ENCODE measurements around the gene ROM1.
A peak's percentile ranks its signal among the peaks of the same experiment; 100 is the strongest.
"Not testable (repeated sequence)": the region's sequence is repeated elsewhere in the genome, so short reads cannot be mapped to it uniquely, and the experiment has no call there.

The ROM1 gene

GRCh38 chr11:62616957-62617356 lies 3.9 kb downstream of the ROM1 start:
- not testable (repeated sequence) for H2AK5ac ChIP-seq (ENCODE audit: low read length); H3K9me3 ChIP-seq (ENCODE audit: insufficient read depth, low read depth, low read length); H3K27ac ChIP-seq (ENCODE audit: low read depth, low read length); H3K79me2 ChIP-seq (ENCODE audit: control insufficient read depth, insufficient read depth, low read length, poor library complexity); H3K4me2 ChIP-seq (ENCODE audit: low read length); H2AFZ ChIP-seq (ENCODE audit: insufficient read depth, low read length, poor library complexity); H3K23ac ChIP-seq (ENCODE audit: low read length); H2BK120ac ChIP-seq (ENCODE audit: insufficient read depth, low read length, poor library complexity); H4K8ac ChIP-seq (ENCODE audit: low read depth, low read length); H3K9ac ChIP-seq (ENCODE audit: low read length); DNase-seq; H4K91ac ChIP-seq (ENCODE audit: low read depth, low read length); H2BK5ac ChIP-seq (ENCODE audit: low read depth, low read length, poor library complexity); H3K27me3 ChIP-seq (ENCODE audit: insufficient read depth, low read length); H4K12ac ChIP-seq (ENCODE audit: low read depth, low read length); H3K4ac ChIP-seq (ENCODE audit: low read depth, low read length); H3K4me3 ChIP-seq (ENCODE audit: low read depth, low read length); H3K14ac ChIP-seq (ENCODE audit: low read length); H2BK12ac ChIP-seq (ENCODE audit: low read length); H3K18ac ChIP-seq (ENCODE audit: low read length)
- Histone ChIP-seq H3K79me1 (ENCODE audit: low read length) (peaks cover 12% of the 10 kb centered on the region), H3K4me1 (ENCODE audit: control insufficient read depth in 1 of 2, insufficient read depth in 2 of 2, low read length in 2 of 2) (peaks cover 7 to 11% of the 10 kb centered on the region in 2 experiments), H3K36me3 (ENCODE audit: control insufficient read depth in 1 of 2, insufficient read depth in 2 of 2, low read length in 2 of 2) (peaks cover 20% of the 10 kb centered on the region in 2 experiments)
- WGBS (ENCODE audit: extremely low coverage, insufficient coverage, insufficient read length), result no CpG with 5 or more reads among the region's 14 CpGs

- Histone ChIP-seq H3K79me1 (ENCODE audit: low read length) (peaks cover 3% of the 10 kb centered on the region), H2AFZ (ENCODE audit: insufficient read depth, low read length, poor library complexity) (peak overlapping the region; percentile 17), H3K14ac (ENCODE audit: low read length) (peak overlapping the region; percentile 60), H3K36me3 (ENCODE audit: control insufficient read depth in 1 of 2, insufficient read depth in 2 of 2, low read length in 2 of 2) (peaks cover 24 to 26% of the 10 kb centered on the region in 2 experiments), H3K4me1 (ENCODE audit: control insufficient read depth in 1 of 2, insufficient read depth in 2 of 2, low read length in 2 of 2) (peaks cover 3 to 7% of the 10 kb centered on the region in 2 experiments), H2BK12ac (ENCODE audit: low read length) (no peak overlapping the region), H3K27ac (ENCODE audit: low read depth, low read length) (peak overlapping the region; percentile 74), H2BK120ac (ENCODE audit: insufficient read depth, low read length, poor library complexity) (no peak overlapping the region), H4K91ac (ENCODE audit: low read depth, low read length) (peak overlapping the region; percentile 58), H2AK5ac (ENCODE audit: low read length) (peak overlapping the region; percentile 31), H3K18ac (ENCODE audit: low read length) (peak overlapping the region; percentile 28), H3K27me3 (ENCODE audit: insufficient read depth, low read length) (no peaks in the 10 kb centered on the region), H4K8ac (ENCODE audit: low read depth, low read length) (peak overlapping the region; percentile 49), H3K9ac (ENCODE audit: low read length) (peak overlapping the region; percentile 91), H3K23ac (ENCODE audit: low read length) (no peak overlapping the region), H2BK5ac (ENCODE audit: low read depth, low read length, poor library complexity) (peak overlapping the region; percentile 18), H3K79me2 (ENCODE audit: control insufficient read depth, insufficient read depth, low read length, poor library complexity) (peaks cover 3% of the 10 kb centered on the region), H3K9me3 (ENCODE audit: insufficient read depth, low read depth, low read length) (no peaks in the 10 kb centered on the region), H3K4me3 (ENCODE audit: low read depth, low read length) (peak overlapping the region; percentile 82), H3K4ac (ENCODE audit: low read depth, low read length) (peak overlapping the region; percentile 32), H4K12ac (ENCODE audit: low read depth, low read length) (peak overlapping the region; percentile 24), H3K4me2 (ENCODE audit: low read length) (peak overlapping the region; percentile 93)
- no CpG with 5 or more reads among the region's 8 CpGs for WGBS (ENCODE audit: extremely low coverage, insufficient coverage, insufficient read length)
- DNase-seq, result no peak
Observed at GRCh38 chr11:62621027-62621566, 8.0 kb downstream of the ROM1 start.

- H4K91ac ChIP-seq (ENCODE audit: low read depth, low read length), result peak within 1 kb of the TSS; percentile 58
- H3K27ac ChIP-seq (ENCODE audit: low read depth, low read length), result peak within 1 kb of the TSS; percentile 74
- H3K14ac ChIP-seq (ENCODE audit: low read length), result peak within 1 kb of the TSS; percentile 60
- H3K4me1 ChIP-seq (ENCODE audit: control insufficient read depth in 1 of 2, insufficient read depth in 2 of 2, low read length in 2 of 2), result peaks cover 3 to 7% of the 10 kb centered on the region in 2 experiments
- H3K36me3 ChIP-seq (ENCODE audit: control insufficient read depth in 1 of 2, insufficient read depth in 2 of 2, low read length in 2 of 2), result peaks cover 25 to 26% of the 10 kb centered on the region in 2 experiments
- peak; percentile 99 to 100 for DNase-seq
- H3K23ac ChIP-seq (ENCODE audit: low read length), result no peak within 1 kb of the TSS
- no peak within 1 kb of the TSS for H2BK120ac ChIP-seq (ENCODE audit: insufficient read depth, low read length, poor library complexity)
- no CpG with 5 or more reads among the region's 77 CpGs for WGBS (ENCODE audit: extremely low coverage, insufficient coverage, insufficient read length)
- H4K8ac ChIP-seq (ENCODE audit: low read depth, low read length), result peak within 1 kb of the TSS; percentile 77
- H3K9ac ChIP-seq (ENCODE audit: low read length), result peak within 1 kb of the TSS; percentile 91
- H3K79me2 ChIP-seq (ENCODE audit: control insufficient read depth, insufficient read depth, low read length, poor library complexity), result peaks cover 3% of the 10 kb centered on the region
- peak within 1 kb of the TSS; percentile 17 for H2AFZ ChIP-seq (ENCODE audit: insufficient read depth, low read length, poor library complexity)
- peak within 1 kb of the TSS; percentile 93 for H3K4me2 ChIP-seq (ENCODE audit: low read length)
- H3K4me3 ChIP-seq (ENCODE audit: low read depth, low read length), result peak within 1 kb of the TSS; percentile 82
- no peaks in the 10 kb centered on the region for H3K27me3 ChIP-seq (ENCODE audit: insufficient read depth, low read length)
- H4K12ac ChIP-seq (ENCODE audit: low read depth, low read length), result peak within 1 kb of the TSS; percentile 24
- peak within 1 kb of the TSS; percentile 18 for H2BK5ac ChIP-seq (ENCODE audit: low read depth, low read length, poor library complexity)
- peak within 1 kb of the TSS; percentile 31 for H2AK5ac ChIP-seq (ENCODE audit: low read length)
- H2BK12ac ChIP-seq (ENCODE audit: low read length), result no peak within 1 kb of the TSS
- H3K18ac ChIP-seq (ENCODE audit: low read length), result peak within 1 kb of the TSS; percentile 28
- peak within 1 kb of the TSS; percentile 32 for H3K4ac ChIP-seq (ENCODE audit: low read depth, low read length)
- no peaks in the 10 kb centered on the region for H3K9me3 ChIP-seq (ENCODE audit: insufficient read depth, low read depth, low read length)
- peaks cover 3% of the 10 kb centered on the region for H3K79me1 ChIP-seq (ENCODE audit: low read length)
Observed at GRCh38 chr11:62621567-62622470, 8.8 kb downstream of the ROM1 start, which contains the start of gene B3GAT3. B3GAT3 (minus strand) TSS chr11:62621986; CDS start chr11:62621947, 39 bp downstream.

GRCh38 chr11:62622476-62623089 lies 9.5 kb downstream of the ROM1 start:
- no CpG with 5 or more reads among the region's 7 CpGs for WGBS (ENCODE audit: extremely low coverage, insufficient coverage, insufficient read length)
- no peaks in the 10 kb centered on the region for H3K9me3 ChIP-seq (ENCODE audit: insufficient read depth, low read depth, low read length)
- no peak overlapping the region for H2AK5ac ChIP-seq (ENCODE audit: low read length)
- H3K14ac ChIP-seq (ENCODE audit: low read length), result no peak overlapping the region
- no peak overlapping the region for H2BK120ac ChIP-seq (ENCODE audit: insufficient read depth, low read length, poor library complexity)
- H3K36me3 ChIP-seq (ENCODE audit: control insufficient read depth in 1 of 2, insufficient read depth in 2 of 2, low read length in 2 of 2), result peaks cover 25 to 28% of the 10 kb centered on the region in 2 experiments
- no peak overlapping the region for H3K9ac ChIP-seq (ENCODE audit: low read length)
- no peak overlapping the region for H2BK5ac ChIP-seq (ENCODE audit: low read depth, low read length, poor library complexity)
- peaks cover 3% of the 10 kb centered on the region for H3K79me2 ChIP-seq (ENCODE audit: control insufficient read depth, insufficient read depth, low read length, poor library complexity)
- no peak overlapping the region for H4K12ac ChIP-seq (ENCODE audit: low read depth, low read length)
- no peak overlapping the region for H3K4me3 ChIP-seq (ENCODE audit: low read depth, low read length)
- no peaks in the 10 kb centered on the region for H3K27me3 ChIP-seq (ENCODE audit: insufficient read depth, low read length)
- H3K4me1 ChIP-seq (ENCODE audit: control insufficient read depth in 1 of 2, insufficient read depth in 2 of 2, low read length in 2 of 2), result peaks cover 3 to 7% of the 10 kb centered on the region in 2 experiments
- H4K91ac ChIP-seq (ENCODE audit: low read depth, low read length), result no peak overlapping the region
- H4K8ac ChIP-seq (ENCODE audit: low read depth, low read length), result peak overlapping the region; percentile 37
- H3K4ac ChIP-seq (ENCODE audit: low read depth, low read length), result no peak overlapping the region
- H2BK12ac ChIP-seq (ENCODE audit: low read length), result no peak overlapping the region
- no peak for DNase-seq
- H3K79me1 ChIP-seq (ENCODE audit: low read length), result peaks cover 3% of the 10 kb centered on the region
- H3K23ac ChIP-seq (ENCODE audit: low read length), result no peak overlapping the region
- no peak overlapping the region for H3K18ac ChIP-seq (ENCODE audit: low read length)
- no peak overlapping the region for H2AFZ ChIP-seq (ENCODE audit: insufficient read depth, low read length, poor library complexity)
- H3K4me2 ChIP-seq (ENCODE audit: low read length), result peak overlapping the region; percentile 93
- H3K27ac ChIP-seq (ENCODE audit: low read depth, low read length), result peak overlapping the region; percentile 29
